ENCODE results near the gene NUP98. TPM values are rescaled to one million over a fixed set of nuclear protein-coding genes. Genes with fewer than 3 reads are reported as not detected.

NUP98 gene
- polyA plus RNA-seq, 1 of the 3 experiments (the other 2 are of a cell fraction), result 56.4 TPM

GRCh38 chr11:3685923-3686322 lies 111.4 kb downstream of the NUP98 start:
- TF ChIP-seq POLR2AphosphoS5 (IDR thresholded peaks at IDR 0.05; ENCODE audit: low read depth, low read length) (no peak), TCF12 (IDR thresholded peaks at IDR 0.05) (no peak), NRF1 (IDR thresholded peaks at IDR 0.05; ENCODE audit: low read depth, low read length) (no peak), ZBTB33 (IDR thresholded peaks at IDR 0.05; ENCODE audit: borderline replicate concordance, low read depth) (no peak), SMC3 (IDR thresholded peaks at IDR 0.05; ENCODE audit: low read depth, low read length) (no peak), IRF3 (IDR thresholded peaks at IDR 0.05; ENCODE audit: low read depth, low read length) (no peak), REST (IDR thresholded peaks at IDR 0.05; ENCODE audit: low read depth, low read length) (no peak), FOSL2 (IDR thresholded peaks at IDR 0.05; ENCODE audit: borderline replicate concordance, low read depth) (no peak), RFX5 (IDR thresholded peaks at IDR 0.05; ENCODE audit: low read length) (no peak)
- Histone ChIP-seq H3F3A (replicated peaks; ENCODE audit: insufficient read depth) (no peaks in the 10 kb centered on the region), H3K9ac (no peak overlapping the region), H3K9me3 (no peaks in the 10 kb centered on the region), H4K20me1 (ENCODE audit: insufficient read depth) (no peaks in the 10 kb centered on the region), H3K27me3 (ENCODE audit: insufficient read depth) (no peaks in the 10 kb centered on the region), H3K4me2 (no peak overlapping the region), H3K36me3 (replicated peaks in 1 of 2; ENCODE audit: control insufficient read depth in 1 of 2, insufficient read depth in 2 of 2, low read length in 1 of 2) (peaks cover 56 to 82% of the 10 kb centered on the region in 2 experiments), H3K4me3 (ENCODE audit: low read depth in 2 of 2, low read length in 1 of 2) (no peak overlapping the region), H3K79me2 (ENCODE audit: insufficient read depth) (no peaks in the 10 kb centered on the region), H3K4me1 (ENCODE audit: control insufficient read depth in 1 of 2, insufficient read depth in 2 of 2, low read depth in 1 of 2, low read length in 1 of 2) (no peaks in the 10 kb centered on the region), H2AFZ (ENCODE audit: low read depth) (no peak overlapping the region), H3K9me2 (no peaks in the 10 kb centered on the region), H3K27ac (ENCODE audit: low read depth in 2 of 2, low read length in 1 of 2) (no peak overlapping the region)
- ChIA-PET POLR2A (no interaction called here), CTCF (no interaction called here)
- WGBS (ENCODE audit: low lambda C conversion rate), result 87% methylated on average over 5 of the region's 7 CpGs
- DNase-seq, result no peak

- Histone ChIP-seq H2AFZ (ENCODE audit: low read depth) (no peak overlapping the region), H3K4me1 (ENCODE audit: control insufficient read depth in 1 of 2, insufficient read depth in 2 of 2, low read depth in 1 of 2, low read length in 1 of 2) (no peaks in the 10 kb centered on the region), H3K36me3 (replicated peaks in 1 of 2; ENCODE audit: control insufficient read depth in 1 of 2, insufficient read depth in 2 of 2, low read length in 1 of 2) (peaks cover 55 to 79% of the 10 kb centered on the region in 2 experiments), H3K9me3 (no peaks in the 10 kb centered on the region), H4K20me1 (ENCODE audit: insufficient read depth) (no peaks in the 10 kb centered on the region), H3K79me2 (ENCODE audit: insufficient read depth) (no peaks in the 10 kb centered on the region), H3K4me2 (no peak overlapping the region), H3F3A (replicated peaks; ENCODE audit: insufficient read depth) (no peaks in the 10 kb centered on the region), H3K9me2 (no peaks in the 10 kb centered on the region), H3K4me3 (ENCODE audit: low read depth in 2 of 2, low read length in 1 of 2) (no peak overlapping the region), H3K27ac (ENCODE audit: low read depth in 2 of 2, low read length in 1 of 2) (no peak overlapping the region), H3K9ac (no peak overlapping the region), H3K27me3 (ENCODE audit: insufficient read depth) (no peaks in the 10 kb centered on the region)
- WGBS (ENCODE audit: low lambda C conversion rate), result 98% methylated on average over 2 of the region's 2 CpGs
- ChIA-PET POLR2A (no interaction called here), CTCF (interaction anchor here (2.6 kb wide), 1 partner anchor 11 kb away, joined by 11 read pairs; no protein-coding TSS in a partner anchor)
- no peak for DNase-seq
- TF ChIP-seq RCOR1 (IDR thresholded peaks at IDR 0.05; ENCODE audit: low read length), result no peak
- TF ChIP-seq RXRA (IDR thresholded peaks at IDR 0.05; ENCODE audit: borderline replicate concordance, low read depth), result no peak
- no peak for TF ChIP-seq IRF3 (IDR thresholded peaks at IDR 0.05; ENCODE audit: low read depth, low read length)
- TF ChIP-seq POLR2AphosphoS5 (IDR thresholded peaks at IDR 0.05; ENCODE audit: low read depth, low read length), result no peak
- no peak for TF ChIP-seq TAF1 (IDR thresholded peaks at IDR 0.05; ENCODE audit: borderline replicate concordance, low read depth, low read length)
- no peak for TF ChIP-seq ZBTB33 (IDR thresholded peaks at IDR 0.05; ENCODE audit: borderline replicate concordance, low read depth)
- no peak for TF ChIP-seq CHD2 (IDR thresholded peaks at IDR 0.05; ENCODE audit: low read length, partially characterized antibody)
- no peak for TF ChIP-seq JUND (IDR thresholded peaks at IDR 0.05)
- TF ChIP-seq USF2 (IDR thresholded peaks at IDR 0.05; ENCODE audit: borderline replicate concordance, low read depth, low read length), result no peak
- no peak for TF ChIP-seq EP300 (IDR thresholded peaks at IDR 0.05; ENCODE audit: borderline replicate concordance in 1 of 2, low read depth in 1 of 2, low read length in 1 of 2)
These were observed 112.6 kb downstream of the NUP98 start for GRCh38 chr11:3684819-3685172.

All from SK-N-SH (cell line).